ENCODE data around the gene BIN2.

BIN2 gene

GRCh38 chr12:51323966-51324895 lies at the start of gene BIN2:
TSS of gene BIN2 (minus strand) at chr12:51324174. CDS start at chr12:51324102, 72 bp downstream.
- intact Hi-C loops (cut with DNase I) = no loop called here
- peak in 5 of 10 donors; percentile 13 to 87 (median 18) for DNase-seq

GRCh38 chr12:51373187-51373586 lies 49.2 kb upstream of the BIN2 start:
- intact Hi-C loops (cut with DNase I) = no loop called here
- DNase-seq = no peak

- intact Hi-C loops (cut with DNase I) = no loop called here
These were observed 48.0 kb upstream of the BIN2 start for GRCh38 chr12:51372021-51372420.

GRCh38 chr12:51371295-51371953 lies 47.5 kb upstream of the BIN2 start:
- DNase-seq = peak in 4 of 10 donors; percentile 11 to 81 (median 52)
- intact Hi-C loops (cut with DNase I) = no loop called here

More at GRCh38 chr12:51372021-51372420, 48.0 kb upstream of the BIN2 start:
- peak in 2 of 10 donors; percentile 3 to 6 for DNase-seq

GRCh38 chr12:51370667-51371066 lies 46.7 kb upstream of the BIN2 start:
- DNase-seq = no peak

GRCh38 chr12:51369581-51369980 lies 45.6 kb upstream of the BIN2 start:
- intact Hi-C loops (cut with DNase I) = no loop called here
- DNase-seq = no peak

More at GRCh38 chr12:51370667-51371066, 46.7 kb upstream of the BIN2 start:
- intact Hi-C loops (cut with DNase I) = no loop called here

- peak in 2 of 10 donors; percentile 61 to 67 for DNase-seq
- intact Hi-C loops (cut with DNase I) = no loop called here
These were observed 44.9 kb upstream of the BIN2 start for GRCh38 chr12:51368640-51369517.

- peak in 1 of 10 donors; percentile 72 for DNase-seq
- intact Hi-C loops (cut with DNase I) = no loop called here
These were observed 41.3 kb upstream of the BIN2 start for GRCh38 chr12:51365276-51365675.

GRCh38 chr12:51364001-51364400 lies 40.0 kb upstream of the BIN2 start:
- DNase-seq = peak in 1 of 10 donors; percentile 32
- intact Hi-C loops (cut with DNase I) = no loop called here

GRCh38 chr12:51362747-51363342 lies 38.9 kb upstream of the BIN2 start:
- intact Hi-C loops (cut with DNase I) = no loop called here
- no peak for DNase-seq

- intact Hi-C loops (cut with DNase I) = no loop called here
- peak; percentile 71 to 98 (median 86) for DNase-seq
These were observed 38.3 kb upstream of the BIN2 start for GRCh38 chr12:51362307-51362706.

- DNase-seq = no peak
- intact Hi-C loops (cut with DNase I) = no loop called here
These were observed 37.4 kb upstream of the BIN2 start for GRCh38 chr12:51361161-51362016.

GRCh38 chr12:51360315-51360714 lies 36.3 kb upstream of the BIN2 start:
- DNase-seq = no peak
- intact Hi-C loops (cut with DNase I) = no loop called here

- intact Hi-C loops (cut with DNase I) = no loop called here
These were observed 35.9 kb upstream of the BIN2 start for GRCh38 chr12:51359851-51360250.

GRCh38 chr12:51358496-51358895 lies 34.5 kb upstream of the BIN2 start:
- DNase-seq = no peak
- intact Hi-C loops (cut with DNase I) = no loop called here

More at GRCh38 chr12:51359851-51360250, 35.9 kb upstream of the BIN2 start:
- no peak for DNase-seq

- intact Hi-C loops (cut with DNase I) = no loop called here
- peak in 1 of 10 donors; percentile 17 for DNase-seq
These were observed 33.5 kb upstream of the BIN2 start for GRCh38 chr12:51357374-51358047.

GRCh38 chr12:51351913-51352532 lies 28.0 kb upstream of the BIN2 start:
- intact Hi-C loops (cut with DNase I) = no loop called here
- peak; percentile 36 to 94 (median 60) for DNase-seq

GRCh38 chr12:51349026-51349425 lies 25.1 kb upstream of the BIN2 start:
- intact Hi-C loops (cut with DNase I) = no loop called here

More at GRCh38 chr12:51349026-51349425, 25.1 kb upstream of the BIN2 start:
- no peak for DNase-seq

All from posterior cingulate gyrus (tissue), 11 donors.